ENCODE data around the gene CYP3A5.

The CYP3A5 gene

DNA sequence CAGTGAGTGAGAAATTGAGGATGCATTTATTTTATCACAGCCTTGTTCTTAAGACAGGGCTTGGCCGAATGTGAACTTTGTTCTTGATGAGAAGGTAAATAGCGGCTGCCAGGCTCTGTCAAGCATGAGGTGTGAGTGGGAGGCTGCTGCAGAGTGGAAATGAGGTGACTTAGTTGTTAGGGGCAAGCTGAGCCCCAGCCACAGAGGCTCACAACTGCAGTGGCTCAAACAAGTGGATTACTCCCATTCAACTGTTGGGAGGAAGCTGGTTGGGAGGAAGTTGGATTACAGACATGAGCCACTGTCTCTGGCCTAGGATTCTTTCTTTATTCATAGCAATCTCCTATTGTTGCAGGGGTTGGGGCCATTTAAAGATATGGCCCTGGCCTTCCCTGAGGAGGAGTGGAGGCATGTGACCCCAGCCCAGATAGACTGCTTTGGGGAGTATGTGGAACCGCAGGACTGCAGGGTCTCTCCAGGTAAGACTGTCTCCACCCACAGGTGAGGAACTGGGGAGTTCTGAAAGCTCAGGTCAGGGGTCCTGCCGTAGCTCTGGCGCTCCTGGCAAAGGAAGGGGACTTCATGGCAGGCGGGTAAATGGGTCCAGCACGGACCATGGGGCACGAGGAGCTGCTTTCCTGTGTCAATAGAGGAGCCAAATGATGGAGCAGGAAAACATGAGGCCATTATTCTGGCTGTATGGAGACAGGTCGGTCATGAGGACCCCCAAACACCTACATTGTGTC, 55.9 kb downstream of the CYP3A5 start:
- DNase-seq (ENCODE audit: low read depth): no peak
- no peak overlapping the region for H3K4me3 ChIP-seq (ENCODE audit: low read length)
- TF ChIP-seq, protein P1, sequence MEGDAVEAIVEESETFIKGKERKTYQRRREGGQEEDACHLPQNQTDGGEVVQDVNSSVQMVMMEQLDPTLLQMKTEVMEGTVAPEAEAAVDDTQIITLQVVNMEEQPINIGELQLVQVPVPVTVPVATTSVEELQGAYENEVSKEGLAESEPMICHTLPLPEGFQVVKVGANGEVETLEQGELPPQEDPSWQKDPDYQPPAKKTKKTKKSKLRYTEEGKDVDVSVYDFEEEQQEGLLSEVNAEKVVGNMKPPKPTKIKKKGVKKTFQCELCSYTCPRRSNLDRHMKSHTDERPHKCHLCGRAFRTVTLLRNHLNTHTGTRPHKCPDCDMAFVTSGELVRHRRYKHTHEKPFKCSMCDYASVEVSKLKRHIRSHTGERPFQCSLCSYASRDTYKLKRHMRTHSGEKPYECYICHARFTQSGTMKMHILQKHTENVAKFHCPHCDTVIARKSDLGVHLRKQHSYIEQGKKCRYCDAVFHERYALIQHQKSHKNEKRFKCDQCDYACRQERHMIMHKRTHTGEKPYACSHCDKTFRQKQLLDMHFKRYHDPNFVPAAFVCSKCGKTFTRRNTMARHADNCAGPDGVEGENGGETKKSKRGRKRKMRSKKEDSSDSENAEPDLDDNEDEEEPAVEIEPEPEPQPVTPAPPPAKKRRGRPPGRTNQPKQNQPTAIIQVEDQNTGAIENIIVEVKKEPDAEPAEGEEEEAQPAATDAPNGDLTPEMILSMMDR (conservative IDR thresholded peaks at IDR 0.05; ENCODE audit: low read depth, low read length): no peak

DNA sequence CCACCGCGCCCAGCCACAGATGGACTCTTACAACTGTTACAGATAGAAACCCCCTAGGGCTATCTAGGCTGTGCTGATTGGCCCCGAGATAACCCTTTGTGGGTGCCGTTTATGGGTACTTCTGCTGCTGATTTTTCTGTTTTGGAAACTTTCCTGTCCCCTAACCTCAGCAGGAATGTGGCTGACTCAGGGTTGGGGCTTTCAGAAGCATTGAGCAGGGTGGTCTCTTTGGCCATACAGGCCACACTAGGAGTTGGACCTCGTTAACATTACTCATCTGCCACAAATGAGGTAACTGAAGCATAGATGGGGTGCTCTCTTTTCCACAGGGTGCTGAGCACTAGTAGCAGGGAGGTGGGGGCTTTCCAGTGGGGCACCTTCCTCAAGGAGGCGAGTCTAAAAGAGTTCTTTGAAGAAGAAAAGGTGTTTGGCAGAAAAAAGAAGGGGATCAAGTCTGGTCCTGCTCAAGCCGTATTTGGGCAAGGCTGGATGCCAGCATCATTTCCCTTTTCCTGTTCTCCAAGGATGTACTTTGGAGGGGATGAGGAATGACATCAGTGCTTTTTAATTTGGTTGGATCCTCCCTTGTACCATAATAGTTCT, 56.6 kb downstream of the CYP3A5 start:
- H3K4me3 ChIP-seq (ENCODE audit: low read length): no peak overlapping the region
- TF ChIP-seq, protein P1 (conservative IDR thresholded peaks at IDR 0.05; ENCODE audit: low read depth, low read length): no peak
- no peak for DNase-seq (ENCODE audit: low read depth)

DNA sequence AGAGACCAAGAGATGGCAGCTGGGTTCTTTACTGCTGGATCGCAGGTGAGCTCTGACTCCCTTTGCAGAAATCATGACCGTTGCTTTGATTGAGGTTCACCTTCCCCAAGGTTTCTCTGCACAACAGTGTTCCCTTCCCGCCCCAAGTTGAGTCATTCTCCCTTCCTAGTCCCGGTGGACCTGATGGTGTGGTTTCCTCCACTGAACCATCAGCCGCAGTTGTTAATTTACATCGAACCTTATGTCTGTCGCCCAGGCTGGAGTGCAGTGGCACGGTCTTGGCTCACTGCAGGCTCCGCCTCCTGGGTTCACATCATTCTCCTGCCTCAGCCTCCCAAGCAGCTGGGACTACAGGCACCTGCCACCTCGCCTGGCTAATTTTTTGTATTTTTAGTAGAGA, 57.2 kb downstream of the CYP3A5 start:
- no peak for DNase-seq (ENCODE audit: low read depth)
- TF ChIP-seq, protein P1 (conservative IDR thresholded peaks at IDR 0.05; ENCODE audit: low read depth, low read length): no peak

DNA sequence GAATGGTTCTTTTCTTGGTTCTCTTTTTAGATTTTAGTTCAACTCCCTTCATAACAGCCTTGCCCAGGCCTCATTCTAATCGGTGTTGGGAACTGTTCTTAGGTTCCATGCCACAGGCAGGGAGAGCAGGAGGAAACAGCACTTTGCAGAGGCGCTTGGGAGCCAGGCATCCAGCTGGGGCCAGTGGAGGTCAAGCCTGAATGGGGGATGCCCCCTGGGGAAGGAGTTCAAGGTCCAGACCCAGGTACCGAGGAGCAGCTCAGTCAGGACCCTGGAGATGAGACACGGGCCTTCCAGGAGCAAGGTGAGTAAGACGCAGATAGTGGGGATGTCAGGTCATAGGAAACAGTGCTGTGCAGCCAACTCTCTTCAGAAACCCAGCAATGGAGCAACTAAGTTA, 58.5 kb downstream of the CYP3A5 start:
- TF ChIP-seq, protein P1 (conservative IDR thresholded peaks at IDR 0.05; ENCODE audit: low read depth, low read length): no peak
- no peak for DNase-seq (ENCODE audit: low read depth)
- no peak overlapping the region for H3K4me3 ChIP-seq (ENCODE audit: low read length)

More for the DNA sequence above, 57.2 kb downstream of the CYP3A5 start:
- H3K4me3 ChIP-seq (ENCODE audit: low read length): no peak overlapping the region

DNA sequence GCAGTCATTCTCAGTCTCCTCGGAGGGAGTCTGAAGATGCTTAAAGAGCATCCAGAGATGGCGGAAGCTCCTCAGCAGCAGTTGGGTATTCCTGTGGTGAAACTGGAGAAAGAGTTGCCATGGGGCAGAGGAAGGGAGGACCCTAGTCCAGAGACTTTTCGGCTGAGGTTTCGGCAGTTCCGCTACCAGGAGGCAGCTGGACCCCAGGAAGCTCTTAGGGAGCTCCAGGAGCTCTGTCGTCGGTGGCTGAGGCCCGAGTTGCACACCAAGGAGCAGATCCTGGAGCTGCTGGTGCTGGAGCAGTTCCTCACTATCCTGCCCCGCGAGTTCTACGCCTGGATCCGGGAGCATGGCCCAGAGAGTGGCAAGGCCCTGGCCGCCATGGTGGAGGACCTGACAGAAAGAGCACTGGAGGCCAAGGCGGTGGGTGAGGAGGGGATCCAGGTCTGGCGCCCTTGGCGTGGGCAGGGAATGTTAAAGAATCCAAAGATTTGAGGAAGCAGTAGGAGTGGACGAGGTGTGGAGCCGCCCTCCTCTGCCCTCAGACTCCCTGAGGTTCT, 60.1 kb downstream of the CYP3A5 start:
- no peak for DNase-seq (ENCODE audit: low read depth)
- TF ChIP-seq, protein P1 (conservative IDR thresholded peaks at IDR 0.05; ENCODE audit: low read depth, low read length): no peak
- no peak overlapping the region for H3K4me3 ChIP-seq (ENCODE audit: low read length)

DNA sequence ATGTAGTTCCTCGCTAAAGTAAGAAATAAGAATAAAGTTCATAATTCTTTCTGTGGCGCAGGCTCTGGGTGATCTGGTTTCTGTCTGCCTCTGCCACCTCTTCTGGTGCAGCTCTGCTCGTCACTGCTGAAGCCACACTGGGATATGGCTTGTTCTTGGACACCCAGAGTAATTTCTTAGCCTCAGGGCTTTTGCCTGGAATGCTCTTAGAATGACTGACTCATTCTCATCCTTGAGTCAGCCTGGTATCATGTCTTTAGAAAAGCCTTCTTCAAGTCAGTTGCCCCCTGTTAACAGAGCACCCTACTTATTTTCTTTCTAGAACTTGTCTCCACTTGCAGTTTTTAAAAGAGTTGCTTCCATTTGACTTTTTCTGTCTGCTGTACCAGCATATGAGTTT, 61.1 kb downstream of the CYP3A5 start:
- H3K4me3 ChIP-seq (ENCODE audit: low read length): no peak overlapping the region
- TF ChIP-seq, protein P1 (conservative IDR thresholded peaks at IDR 0.05; ENCODE audit: low read depth, low read length): no peak
- no peak for DNase-seq (ENCODE audit: low read depth)

All from retinal pigment epithelial cell (primary cell).